Measurements from ENCODE around the gene ARHGAP15.

GRCh38 chr2:143157418-143157817 is 28.2 kb downstream of the ARHGAP15 start:
- no peak for TF ChIP-seq CTCF (IDR thresholded peaks at IDR 0.05; ENCODE audit: insufficient read depth, low read length, poor library complexity, severe bottlenecking)
- TF ChIP-seq EZH2phosphoT487 (conservative IDR thresholded peaks at IDR 0.05; ENCODE audit: low read length) = no peak

Data from SU-DHL-6 (cell line).